Cardiac fibroblast (primary cell): ENCODE data around the gene TBX20.

Experiments
- DNase-seq, 2 donors: peaks; one replicate each; pipeline versions ENCODE4 v3.0.0 to v3.0.0-alpha.2; 2010; ENCODE audit warnings: low read depth in 2 of 2
- H3K4me3 ChIP-seq, 2 donors: replicated peaks in 1 of 2; 1 replicate in 1 of 2; 2 replicates in 1 of 2; pipeline ENCODE4 v1.5.1; 2011; ENCODE audit warnings: low read depth in 2 of 2, low read length in 2 of 2, mild to moderate bottlenecking in 2 of 2, moderate library complexity in 1 of 2
- TF ChIP-seq, protein P1 (sequence below): IDR thresholded peaks from one replicate; pipeline ENCODE4 v1.5.1; 2011; ENCODE audit warnings: low read depth, mild to moderate bottlenecking, low read length, inconsistent platforms

TBX20 gene

GRCh38 chr7:35277359-35277758 lies 23.5 kb upstream of the TBX20 start:
- TF ChIP-seq, protein P1, sequence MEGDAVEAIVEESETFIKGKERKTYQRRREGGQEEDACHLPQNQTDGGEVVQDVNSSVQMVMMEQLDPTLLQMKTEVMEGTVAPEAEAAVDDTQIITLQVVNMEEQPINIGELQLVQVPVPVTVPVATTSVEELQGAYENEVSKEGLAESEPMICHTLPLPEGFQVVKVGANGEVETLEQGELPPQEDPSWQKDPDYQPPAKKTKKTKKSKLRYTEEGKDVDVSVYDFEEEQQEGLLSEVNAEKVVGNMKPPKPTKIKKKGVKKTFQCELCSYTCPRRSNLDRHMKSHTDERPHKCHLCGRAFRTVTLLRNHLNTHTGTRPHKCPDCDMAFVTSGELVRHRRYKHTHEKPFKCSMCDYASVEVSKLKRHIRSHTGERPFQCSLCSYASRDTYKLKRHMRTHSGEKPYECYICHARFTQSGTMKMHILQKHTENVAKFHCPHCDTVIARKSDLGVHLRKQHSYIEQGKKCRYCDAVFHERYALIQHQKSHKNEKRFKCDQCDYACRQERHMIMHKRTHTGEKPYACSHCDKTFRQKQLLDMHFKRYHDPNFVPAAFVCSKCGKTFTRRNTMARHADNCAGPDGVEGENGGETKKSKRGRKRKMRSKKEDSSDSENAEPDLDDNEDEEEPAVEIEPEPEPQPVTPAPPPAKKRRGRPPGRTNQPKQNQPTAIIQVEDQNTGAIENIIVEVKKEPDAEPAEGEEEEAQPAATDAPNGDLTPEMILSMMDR, result no peak
- H3K4me3 ChIP-seq, result no peak overlapping the region
- no peak for DNase-seq

GRCh38 chr7:35272246-35272645 lies 18.3 kb upstream of the TBX20 start:
- TF ChIP-seq, protein P1, result no peak
- H3K4me3 ChIP-seq, result no peak overlapping the region
- DNase-seq, result no peak

DNA sequence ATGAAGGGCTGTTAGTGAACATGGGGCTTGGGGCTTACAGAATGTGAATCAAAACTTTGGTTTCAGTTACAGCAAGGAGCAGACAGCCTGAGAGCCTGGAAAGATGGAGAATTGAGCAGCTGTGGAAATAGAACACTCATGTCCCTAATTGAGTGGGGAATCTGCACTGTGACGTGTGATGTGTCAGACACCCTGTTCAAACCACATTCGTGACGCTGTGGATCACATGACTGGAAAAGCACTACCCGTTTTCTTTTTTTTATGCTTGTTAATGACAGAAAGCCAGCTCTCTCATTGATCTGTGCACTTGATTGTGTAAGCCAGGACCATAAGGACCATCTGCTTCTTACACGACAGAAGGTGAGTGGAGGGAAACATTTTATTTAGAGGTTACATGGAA lies 15.1 kb upstream of the TBX20 start:
- no peak for DNase-seq
- H3K4me3 ChIP-seq, result no peak overlapping the region
- TF ChIP-seq, protein P1, result no peak

GRCh38 chr7:35267411-35267810 lies 13.5 kb upstream of the TBX20 start:
- TF ChIP-seq, protein P1, result no peak
- no peak overlapping the region for H3K4me3 ChIP-seq
- DNase-seq, result no peak

- TF ChIP-seq, protein P1, result no peak
- H3K4me3 ChIP-seq, result no peak overlapping the region
- DNase-seq, result no peak
Observed at GRCh38 chr7:35263396-35263795, 9.5 kb upstream of the TBX20 start.

DNA sequence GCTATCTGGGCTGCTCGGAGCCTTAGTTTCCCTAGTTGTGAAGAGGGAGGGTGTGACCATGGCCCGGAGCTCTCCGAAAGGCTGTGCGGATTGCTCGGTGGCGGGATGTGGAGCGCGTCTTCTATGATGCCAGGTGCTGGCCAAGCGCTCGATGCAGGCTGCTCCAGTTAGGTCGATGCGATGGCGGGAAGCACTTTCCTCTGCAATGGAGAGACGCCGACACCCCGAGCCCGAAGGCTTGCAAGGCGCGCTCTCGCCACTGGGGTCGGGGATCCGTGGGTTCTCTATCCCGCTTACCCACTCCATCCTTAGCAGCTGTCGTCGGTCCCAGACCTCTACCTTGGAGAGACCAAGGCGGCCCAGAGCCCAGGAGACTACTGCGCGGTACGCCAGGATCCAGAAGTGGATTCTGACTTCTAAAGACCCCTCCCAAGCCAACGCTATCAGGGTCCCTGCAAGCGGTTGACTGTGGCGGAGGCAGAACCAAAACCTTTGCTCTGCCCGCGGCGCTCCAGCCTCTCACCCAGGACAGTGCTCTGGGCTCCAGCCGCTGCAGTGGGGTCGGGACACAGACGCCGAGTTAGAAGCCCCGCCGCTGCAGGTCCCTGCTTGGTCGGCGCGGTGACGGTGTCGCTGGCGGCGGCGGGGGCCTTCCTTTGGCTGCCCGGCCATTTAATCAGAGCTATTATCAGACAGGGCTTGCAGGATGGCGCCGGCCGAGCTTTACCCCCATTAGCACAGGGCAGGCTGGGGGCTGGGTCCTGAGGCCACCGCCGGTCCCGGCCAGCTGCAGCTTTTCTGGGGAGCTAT lies 7.8 kb upstream of the TBX20 start:
- DNase-seq, result no peak
- TF ChIP-seq, protein P1, result no peak
- H3K4me3 ChIP-seq, result peak overlapping the region in 1 of 2 donors; percentile 17
